Measurements from ENCODE around the gene HDDC3.

DNA sequence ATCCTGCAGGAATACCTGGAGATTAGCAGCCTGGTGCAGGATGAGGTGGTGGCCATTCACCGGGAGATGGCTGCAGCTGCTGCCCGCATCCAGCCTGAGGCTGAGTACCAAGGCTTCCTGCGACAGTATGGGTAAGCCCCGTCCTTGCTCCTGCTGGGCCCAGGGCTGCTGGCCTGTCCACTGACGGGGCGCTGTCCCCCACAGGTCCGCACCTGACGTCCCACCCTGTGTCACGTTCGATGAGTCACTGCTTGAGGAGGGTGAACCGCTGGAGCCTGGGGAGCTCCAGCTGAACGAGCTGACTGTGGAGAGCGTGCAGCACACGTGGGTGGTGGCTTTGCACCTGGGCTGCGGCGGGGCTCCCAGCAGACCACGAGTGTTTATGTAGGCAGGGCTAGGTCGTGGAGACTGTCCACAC, 43.0 kb downstream of the HDDC3 start:
- TF ChIP-seq POLR2A (IDR thresholded peaks at IDR 0.05; ENCODE audit: extremely low read depth, insufficient read length) (no peak), MYC (IDR thresholded peaks at IDR 0.05; ENCODE audit: low read depth, low read length) (no peak)
- TF ChIP-seq, protein P1, sequence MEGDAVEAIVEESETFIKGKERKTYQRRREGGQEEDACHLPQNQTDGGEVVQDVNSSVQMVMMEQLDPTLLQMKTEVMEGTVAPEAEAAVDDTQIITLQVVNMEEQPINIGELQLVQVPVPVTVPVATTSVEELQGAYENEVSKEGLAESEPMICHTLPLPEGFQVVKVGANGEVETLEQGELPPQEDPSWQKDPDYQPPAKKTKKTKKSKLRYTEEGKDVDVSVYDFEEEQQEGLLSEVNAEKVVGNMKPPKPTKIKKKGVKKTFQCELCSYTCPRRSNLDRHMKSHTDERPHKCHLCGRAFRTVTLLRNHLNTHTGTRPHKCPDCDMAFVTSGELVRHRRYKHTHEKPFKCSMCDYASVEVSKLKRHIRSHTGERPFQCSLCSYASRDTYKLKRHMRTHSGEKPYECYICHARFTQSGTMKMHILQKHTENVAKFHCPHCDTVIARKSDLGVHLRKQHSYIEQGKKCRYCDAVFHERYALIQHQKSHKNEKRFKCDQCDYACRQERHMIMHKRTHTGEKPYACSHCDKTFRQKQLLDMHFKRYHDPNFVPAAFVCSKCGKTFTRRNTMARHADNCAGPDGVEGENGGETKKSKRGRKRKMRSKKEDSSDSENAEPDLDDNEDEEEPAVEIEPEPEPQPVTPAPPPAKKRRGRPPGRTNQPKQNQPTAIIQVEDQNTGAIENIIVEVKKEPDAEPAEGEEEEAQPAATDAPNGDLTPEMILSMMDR (IDR thresholded peaks at IDR 0.05; ENCODE audit: low read depth, low read length): no peak
